ENCODE data around the gene EPHA6.

- no peak for TF ChIP-seq CTCF (IDR thresholded peaks at IDR 0.05)
- TF ChIP-seq EP300 (IDR thresholded peaks at IDR 0.05): no peak
These were observed 798.2 kb downstream of the EPHA6 start for GRCh38 chr3:97612632-97613031.
